Measurements from ENCODE around the gene CD82. TPM values are rescaled to one million over a fixed set of nuclear protein-coding genes. Genes with fewer than 3 reads are reported as not detected.

The CD82 gene
- total RNA-seq, 2 donors from 2014 or later: 15.4 to 23.4 TPM

DNA sequence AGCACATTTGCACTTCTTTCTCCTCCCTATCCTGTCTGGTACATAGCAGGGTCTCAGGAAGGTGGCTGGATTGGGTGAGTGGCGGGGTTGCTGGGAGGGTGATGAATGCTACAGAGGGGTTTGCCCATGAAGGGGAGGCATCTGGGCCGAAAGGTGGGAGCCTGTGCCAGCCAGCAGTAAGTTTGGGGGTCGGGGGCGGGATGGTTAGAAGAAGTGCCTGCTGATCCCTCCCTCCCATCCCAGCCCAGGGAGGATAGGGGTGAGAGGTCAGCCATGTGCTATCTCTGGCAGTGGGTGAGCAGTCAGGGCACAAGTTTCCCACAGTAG lies 2.8 kb downstream of the CD82 start:
- H3K4me3 ChIP-seq: no peak overlapping the region
- ATAC-seq (ENCODE audit: insufficient number of reproducible peaks, low FRiP score, low read depth): no peak
- H3K9me3 ChIP-seq: no peaks in the 10 kb centered on the region
- H3K27ac ChIP-seq: peak overlapping the region; percentile 62 to 83
- H3K36me3 ChIP-seq: no peaks in the 10 kb centered on the region
- H3K27me3 ChIP-seq (replicated peaks; ENCODE audit: insufficient read depth): no peaks in the 10 kb centered on the region
- no peak for DNase-seq (ENCODE audit: low spot score)
- TF ChIP-seq, protein P1, sequence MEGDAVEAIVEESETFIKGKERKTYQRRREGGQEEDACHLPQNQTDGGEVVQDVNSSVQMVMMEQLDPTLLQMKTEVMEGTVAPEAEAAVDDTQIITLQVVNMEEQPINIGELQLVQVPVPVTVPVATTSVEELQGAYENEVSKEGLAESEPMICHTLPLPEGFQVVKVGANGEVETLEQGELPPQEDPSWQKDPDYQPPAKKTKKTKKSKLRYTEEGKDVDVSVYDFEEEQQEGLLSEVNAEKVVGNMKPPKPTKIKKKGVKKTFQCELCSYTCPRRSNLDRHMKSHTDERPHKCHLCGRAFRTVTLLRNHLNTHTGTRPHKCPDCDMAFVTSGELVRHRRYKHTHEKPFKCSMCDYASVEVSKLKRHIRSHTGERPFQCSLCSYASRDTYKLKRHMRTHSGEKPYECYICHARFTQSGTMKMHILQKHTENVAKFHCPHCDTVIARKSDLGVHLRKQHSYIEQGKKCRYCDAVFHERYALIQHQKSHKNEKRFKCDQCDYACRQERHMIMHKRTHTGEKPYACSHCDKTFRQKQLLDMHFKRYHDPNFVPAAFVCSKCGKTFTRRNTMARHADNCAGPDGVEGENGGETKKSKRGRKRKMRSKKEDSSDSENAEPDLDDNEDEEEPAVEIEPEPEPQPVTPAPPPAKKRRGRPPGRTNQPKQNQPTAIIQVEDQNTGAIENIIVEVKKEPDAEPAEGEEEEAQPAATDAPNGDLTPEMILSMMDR (IDR thresholded peaks at IDR 0.05): no peak
- H3K4me1 ChIP-seq (ENCODE audit: control insufficient read depth in 1 of 2, low read depth in 2 of 2): peaks cover 29 to 50% of the 10 kb centered on the region in 2 donors

DNA sequence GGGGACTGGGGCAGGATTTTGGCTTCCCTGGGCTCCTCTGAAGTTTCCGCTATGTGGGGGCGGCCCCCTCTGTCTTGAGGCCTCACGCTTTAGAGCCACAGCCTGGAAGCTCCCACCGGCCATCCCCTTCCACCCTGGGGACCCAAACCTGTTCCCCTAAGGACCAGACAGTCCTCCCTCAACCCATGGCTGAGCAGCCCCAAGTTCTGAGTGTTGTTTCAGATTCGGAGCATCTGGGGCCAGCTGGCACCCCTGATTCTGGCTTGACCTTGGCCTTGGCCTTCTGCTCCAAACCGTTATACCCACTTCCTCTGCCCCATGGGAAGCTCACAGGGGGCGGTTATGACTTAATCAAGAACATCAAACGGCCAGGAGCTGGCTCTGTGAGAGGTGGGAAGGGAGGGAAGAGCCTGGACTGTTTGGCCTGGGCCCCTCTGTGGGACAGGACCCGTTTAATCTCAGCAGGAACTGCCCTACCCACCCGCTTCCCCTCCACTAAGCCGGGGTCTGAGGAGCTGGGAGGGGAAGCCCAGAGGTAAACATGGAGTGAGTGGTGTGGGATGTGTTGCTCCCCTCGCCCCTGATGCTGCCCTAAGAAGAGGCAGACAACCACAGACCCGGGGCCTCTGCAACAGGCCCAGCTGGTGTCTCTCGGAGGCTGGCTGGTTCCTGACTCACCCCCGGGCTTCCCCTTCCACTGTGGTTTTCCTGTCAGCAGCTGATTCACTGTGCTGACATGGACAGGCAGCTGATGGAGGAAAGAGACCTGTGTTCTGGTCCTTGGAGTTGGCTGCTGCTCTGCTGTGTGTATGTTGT lies 3.4 kb downstream of the CD82 start:
- no peak for ATAC-seq (ENCODE audit: insufficient number of reproducible peaks, low FRiP score, low read depth)
- Histone ChIP-seq H3K4me3 (peak overlapping the region; percentile 28), H3K9me3 (no peaks in the 10 kb centered on the region), H3K36me3 (no peaks in the 10 kb centered on the region), H3K4me1 (ENCODE audit: control insufficient read depth in 1 of 2, low read depth in 2 of 2) (peaks cover 23 to 44% of the 10 kb centered on the region in 2 donors), H3K27ac (peak overlapping the region; percentile 62 to 83), H3K27me3 (replicated peaks; ENCODE audit: insufficient read depth) (no peaks in the 10 kb centered on the region)
- TF ChIP-seq, protein P1 (IDR thresholded peaks at IDR 0.05): no peak
- peak; percentile 71 for DNase-seq (ENCODE audit: low spot score)

DNA sequence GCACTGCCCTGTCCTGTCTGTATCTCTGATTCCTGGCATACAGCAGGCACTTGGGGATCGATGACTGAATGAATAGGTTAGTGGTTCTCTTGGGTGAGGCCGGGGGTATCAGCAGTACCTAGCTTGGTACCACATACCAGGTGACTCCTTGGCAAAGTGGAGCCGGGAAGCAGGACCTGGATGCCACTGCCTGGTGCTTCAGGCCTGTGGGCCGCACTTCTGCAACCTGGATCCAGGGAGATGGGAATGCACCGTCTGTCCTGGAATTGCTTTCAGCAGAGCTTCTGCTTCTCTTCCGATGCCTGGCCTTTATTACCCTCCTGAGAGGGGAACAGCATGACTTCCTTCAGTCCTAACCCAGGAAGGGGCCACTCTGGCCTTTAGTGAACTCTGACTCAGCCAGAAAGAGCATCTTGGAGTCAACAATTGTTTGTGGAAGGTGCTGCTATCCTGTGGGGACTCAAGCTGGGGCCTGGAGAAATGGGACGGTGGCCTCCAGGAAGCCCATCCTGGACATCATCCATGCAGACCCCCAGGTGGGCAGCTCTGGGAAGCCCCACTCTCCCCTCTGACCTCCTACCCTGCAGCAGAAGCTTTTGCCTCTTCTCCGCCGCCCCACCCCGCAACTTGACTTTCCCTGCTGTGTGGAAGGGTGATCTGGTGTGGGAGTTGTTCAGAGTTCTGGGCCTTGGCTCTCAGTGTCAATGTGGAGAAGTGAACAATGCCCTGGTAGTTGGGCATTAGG lies 5.1 kb downstream of the CD82 start:
- DNase-seq (ENCODE audit: low spot score) (no peak), ATAC-seq (ENCODE audit: insufficient number of reproducible peaks, low FRiP score, low read depth) (no peak)
- Histone ChIP-seq H3K4me1 (ENCODE audit: control insufficient read depth in 1 of 2, low read depth in 2 of 2) (peaks cover 18 to 38% of the 10 kb centered on the region in 2 donors), H3K36me3 (no peaks in the 10 kb centered on the region), H3K4me3 (no peak overlapping the region), H3K27me3 (replicated peaks; ENCODE audit: insufficient read depth) (no peaks in the 10 kb centered on the region), H3K27ac (no peak overlapping the region), H3K9me3 (no peaks in the 10 kb centered on the region)
- TF ChIP-seq, protein P1 (IDR thresholded peaks at IDR 0.05): no peak

DNA sequence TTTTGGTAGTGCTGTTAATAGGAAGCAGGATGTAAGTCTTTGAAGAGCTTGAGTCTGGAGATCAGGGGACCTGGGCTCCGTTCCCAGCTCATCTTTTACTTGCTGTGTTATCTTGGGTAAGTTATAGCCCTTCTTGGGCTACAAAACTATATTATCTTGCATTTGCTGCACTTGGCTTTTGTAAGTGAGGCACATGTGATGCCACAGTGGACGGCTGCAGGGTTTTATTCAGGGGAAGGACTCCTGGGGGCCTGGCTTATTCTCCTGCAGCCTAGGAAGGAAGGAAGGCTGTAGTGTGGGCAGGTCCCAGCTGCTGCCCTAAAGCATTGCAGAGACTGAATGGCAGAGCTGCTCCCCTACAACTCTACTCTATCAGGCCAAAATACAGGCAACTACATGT lies 6.4 kb downstream of the CD82 start:
- TF ChIP-seq, protein P1 (IDR thresholded peaks at IDR 0.05): no peak
- ATAC-seq (ENCODE audit: insufficient number of reproducible peaks, low FRiP score, low read depth) (no peak), DNase-seq (ENCODE audit: low spot score) (no peak)
- Histone ChIP-seq H3K36me3 (no peaks in the 10 kb centered on the region), H3K9me3 (no peaks in the 10 kb centered on the region), H3K27ac (no peak overlapping the region), H3K27me3 (replicated peaks; ENCODE audit: insufficient read depth) (no peaks in the 10 kb centered on the region), H3K4me1 (ENCODE audit: control insufficient read depth in 1 of 2, low read depth in 2 of 2) (peaks cover 16 to 25% of the 10 kb centered on the region in 2 donors), H3K4me3 (no peak overlapping the region)

DNA sequence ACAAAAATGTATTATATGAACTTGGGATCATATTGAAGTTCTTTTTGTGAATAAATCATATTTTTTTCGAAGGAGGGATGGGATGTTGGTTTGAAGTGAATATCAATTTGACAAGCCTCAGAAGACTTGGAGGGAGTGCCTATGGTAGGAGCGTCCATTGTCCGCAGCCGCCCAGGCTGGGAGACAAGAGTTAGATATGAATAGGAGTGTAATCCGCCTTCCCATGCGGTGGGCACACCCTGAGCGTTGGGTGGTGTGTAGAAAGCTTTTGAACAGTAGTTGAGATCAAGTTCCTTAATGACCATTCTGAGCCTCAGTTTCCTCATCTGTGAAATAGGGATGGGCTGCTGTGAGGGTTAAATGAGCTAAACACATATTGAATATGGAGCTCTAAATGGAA lies 7.0 kb downstream of the CD82 start:
- Histone ChIP-seq H3K36me3 (no peaks in the 10 kb centered on the region), H3K9me3 (no peaks in the 10 kb centered on the region), H3K27me3 (replicated peaks; ENCODE audit: insufficient read depth) (no peaks in the 10 kb centered on the region), H3K4me3 (no peak overlapping the region), H3K4me1 (ENCODE audit: control insufficient read depth in 1 of 2, low read depth in 2 of 2) (peaks cover 14 to 20% of the 10 kb centered on the region in 2 donors), H3K27ac (no peak overlapping the region)
- TF ChIP-seq, protein P1 (IDR thresholded peaks at IDR 0.05): no peak
- no peak for ATAC-seq (ENCODE audit: insufficient number of reproducible peaks, low FRiP score, low read depth)
- DNase-seq (ENCODE audit: low spot score): no peak

All from thoracic aorta (tissue), 2 donors.